Rectal smooth muscle tissue (tissue), 1 donor: ENCODE results near the gene CUBN.

ENCODE experiments used
- H3K27ac ChIP-seq: one replicate; pipeline ENCODE4 v1.7.0; 2013; ENCODE audit warnings: low read depth, low read length, inconsistent platforms
- H3K27me3 ChIP-seq: one replicate; pipeline ENCODE4 v1.7.0; 2013; ENCODE audit warnings: low read length; ENCODE audit not compliant: control insufficient read depth, insufficient read depth
- H3K36me3 ChIP-seq: one replicate; pipeline ENCODE4 v1.7.0; 2013; ENCODE audit warnings: low read length; ENCODE audit not compliant: control insufficient read depth, insufficient read depth
- H3K4me1 ChIP-seq: one replicate; pipeline ENCODE4 v1.7.0; 2013; ENCODE audit warnings: low read length; ENCODE audit not compliant: control insufficient read depth, insufficient read depth
- H3K4me3 ChIP-seq: one replicate; pipeline ENCODE4 v1.7.0; 2013; ENCODE audit warnings: low read length
- H3K9ac ChIP-seq: one replicate; pipeline ENCODE4 v1.7.0; 2013; ENCODE audit warnings: low read length

CUBN gene

GRCh38 chr10:17094844-17095243 is 34.8 kb downstream of the CUBN start:
- Histone ChIP-seq H3K36me3 (no peaks in the 10 kb centered on the region), H3K27ac (no peak overlapping the region), H3K4me1 (no peaks in the 10 kb centered on the region), H3K27me3 (no peaks in the 10 kb centered on the region), H3K4me3 (no peak overlapping the region), H3K9ac (no peak overlapping the region)

- Histone ChIP-seq H3K4me3 (no peak overlapping the region), H3K27ac (no peak overlapping the region), H3K36me3 (no peaks in the 10 kb centered on the region), H3K27me3 (no peaks in the 10 kb centered on the region), H3K4me1 (no peaks in the 10 kb centered on the region), H3K9ac (no peak overlapping the region)
Observed at GRCh38 chr10:17092986-17093803, 36.4 kb downstream of the CUBN start.

GRCh38 chr10:17092216-17092944 is 37.2 kb downstream of the CUBN start:
- Histone ChIP-seq H3K27me3 (no peaks in the 10 kb centered on the region), H3K4me3 (no peak overlapping the region), H3K27ac (no peak overlapping the region), H3K4me1 (no peaks in the 10 kb centered on the region), H3K9ac (no peak overlapping the region), H3K36me3 (no peaks in the 10 kb centered on the region)

GRCh38 chr10:17088118-17088806 is 41.3 kb downstream of the CUBN start:
- Histone ChIP-seq H3K9ac (no peak overlapping the region), H3K36me3 (no peaks in the 10 kb centered on the region), H3K4me1 (no peaks in the 10 kb centered on the region)

GRCh38 chr10:17086865-17087367 is 42.7 kb downstream of the CUBN start:
- Histone ChIP-seq H3K27me3 (no peaks in the 10 kb centered on the region), H3K27ac (no peak overlapping the region), H3K36me3 (no peaks in the 10 kb centered on the region), H3K9ac (no peak overlapping the region), H3K4me3 (no peak overlapping the region), H3K4me1 (no peaks in the 10 kb centered on the region)

More at GRCh38 chr10:17088118-17088806, 41.3 kb downstream of the CUBN start:
- no peak overlapping the region for H3K27ac ChIP-seq
- H3K4me3 ChIP-seq: no peak overlapping the region
- H3K27me3 ChIP-seq: no peaks in the 10 kb centered on the region

- Histone ChIP-seq H3K4me3 (no peak overlapping the region), H3K27me3 (no peaks in the 10 kb centered on the region), H3K9ac (no peak overlapping the region), H3K27ac (no peak overlapping the region), H3K36me3 (no peaks in the 10 kb centered on the region), H3K4me1 (no peaks in the 10 kb centered on the region)
Observed at GRCh38 chr10:17085011-17085725, 44.4 kb downstream of the CUBN start.

GRCh38 chr10:17084258-17084657 is 45.4 kb downstream of the CUBN start:
- Histone ChIP-seq H3K4me3 (no peak overlapping the region), H3K36me3 (no peaks in the 10 kb centered on the region), H3K27me3 (no peaks in the 10 kb centered on the region), H3K4me1 (no peaks in the 10 kb centered on the region), H3K9ac (no peak overlapping the region), H3K27ac (no peak overlapping the region)

GRCh38 chr10:17081431-17081830 is 48.2 kb downstream of the CUBN start:
- no peaks in the 10 kb centered on the region for H3K36me3 ChIP-seq
- H3K4me1 ChIP-seq: no peaks in the 10 kb centered on the region
- no peaks in the 10 kb centered on the region for H3K27me3 ChIP-seq
- H3K9ac ChIP-seq: no peak overlapping the region
- no peak overlapping the region for H3K4me3 ChIP-seq
- no peak overlapping the region for H3K27ac ChIP-seq

- H3K4me3 ChIP-seq: no peak overlapping the region
- peak overlapping the region; percentile 30 for H3K27ac ChIP-seq
- no peaks in the 10 kb centered on the region for H3K4me1 ChIP-seq
- no peak overlapping the region for H3K9ac ChIP-seq
- no peaks in the 10 kb centered on the region for H3K27me3 ChIP-seq
- no peaks in the 10 kb centered on the region for H3K36me3 ChIP-seq
Observed at GRCh38 chr10:17077890-17078289, 51.7 kb downstream of the CUBN start.

- Histone ChIP-seq H3K4me3 (no peak overlapping the region), H3K27ac (peak overlapping the region; percentile 30), H3K9ac (no peak overlapping the region), H3K4me1 (no peaks in the 10 kb centered on the region), H3K36me3 (no peaks in the 10 kb centered on the region), H3K27me3 (no peaks in the 10 kb centered on the region)
Observed at GRCh38 chr10:17077346-17077781, 52.2 kb downstream of the CUBN start.

- H3K9ac ChIP-seq: no peak overlapping the region
- no peaks in the 10 kb centered on the region for H3K36me3 ChIP-seq
- H3K27ac ChIP-seq: no peak overlapping the region
- no peaks in the 10 kb centered on the region for H3K27me3 ChIP-seq
- no peaks in the 10 kb centered on the region for H3K4me1 ChIP-seq
- no peak overlapping the region for H3K4me3 ChIP-seq
Observed at GRCh38 chr10:17076626-17077345, 52.8 kb downstream of the CUBN start.
